ENCODE measurements around the gene PTPN9.

GRCh38 chr15:75599401-75599800 is 20.3 kb upstream of the PTPN9 start:
- no peak for TF ChIP-seq RARB (CRISPR knock-in tag; IDR thresholded peaks at IDR 0.05)
- TF ChIP-seq PPARA (CRISPR knock-in tag; IDR thresholded peaks at IDR 0.05; ENCODE audit: borderline replicate concordance) = no peak
- no peak for TF ChIP-seq CSDC2 (CRISPR knock-in tag; IDR thresholded peaks at IDR 0.05)
- TF ChIP-seq PATZ1 (CRISPR knock-in tag; IDR thresholded peaks at IDR 0.05; ENCODE audit: borderline replicate concordance) = no peak
- no peak for TF ChIP-seq TCF4 (CRISPR knock-in tag; IDR thresholded peaks at IDR 0.05; ENCODE audit: borderline replicate concordance)
- no peak for TF ChIP-seq GLIS3 (CRISPR knock-in tag; IDR thresholded peaks at IDR 0.05)
- TF ChIP-seq BACH2 (CRISPR knock-in tag; IDR thresholded peaks at IDR 0.05; ENCODE audit: borderline replicate concordance) = no peak
- no peak for TF ChIP-seq ZNF565 (CRISPR knock-in tag; conservative IDR thresholded peaks at IDR 0.05; ENCODE audit: low read depth)
- no peak for TF ChIP-seq ARNTL (CRISPR knock-in tag; IDR thresholded peaks at IDR 0.05; ENCODE audit: borderline replicate concordance, low read depth)

Data from SK-N-SH treated with all-trans-retinoic acid at 6 μM for 48 hours (cell line).